ENCODE data around the gene SRGAP3. TPM values are rescaled to one million over a fixed set of nuclear protein-coding genes. Genes with fewer than 3 reads are reported as not detected.

Gene SRGAP3
- total and polyA plus RNA-seq, 2 donors (not counting 1 experiment from before 2014, with no cell fraction given): 1.4 to 1.5 TPM

- ATAC-seq (ENCODE audit: low read depth) (no peak), DNase-seq (no peak)
- Mint-ChIP-seq H3K4me1 (no peaks in the 10 kb centered on the region), H3K27ac (no peak overlapping the region), H3K27me3 (peaks cover 3% of the 10 kb centered on the region), H3K9me3 (ENCODE audit: insufficient read depth) (no peaks in the 10 kb centered on the region), H3K4me3 (no peak overlapping the region)
- Histone ChIP-seq H3K4me2 (replicated peaks; ENCODE audit: low read depth, low read length, poor library complexity, severe bottlenecking) (no peak overlapping the region), H2AFZ (ENCODE audit: insufficient read depth, low read depth, low read length, poor library complexity, severe bottlenecking) (no peak overlapping the region), H3K9ac (ENCODE audit: low read length) (no peak overlapping the region), H3K27me3 (replicated peaks in 1 of 4; ENCODE audit: control extremely low read depth in 1 of 4, control insufficient read depth in 3 of 4, insufficient read depth in 4 of 4, low read length in 3 of 4) (peaks cover 0 to 2% (median 0%) of the 10 kb centered on the region in 4 experiments), H3K4me1 (ENCODE audit: control insufficient read depth in 2 of 2, insufficient read depth in 2 of 2, low read length in 2 of 2) (no peaks in the 10 kb centered on the region), H3K27ac (ENCODE audit: low read length in 2 of 2) (no peak overlapping the region), H3K79me2 (ENCODE audit: control insufficient read depth, insufficient read depth, low read length) (no peaks in the 10 kb centered on the region), H3K9me3 (ENCODE audit: control extremely low read depth in 1 of 3, control insufficient read depth in 2 of 3, insufficient read depth in 1 of 3, low read length in 2 of 3) (no peaks in the 10 kb centered on the region), H3K4me3 (ENCODE audit: control extremely low read depth in 1 of 5, extremely low read depth in 1 of 5, insufficient read depth in 1 of 5, low read depth in 2 of 5, low read length in 4 of 5) (no peak overlapping the region), H3K36me3 (replicated peaks in 1 of 2; ENCODE audit: control extremely low read depth in 1 of 2, control insufficient read depth in 1 of 2, extremely low read depth in 1 of 2, insufficient read depth in 2 of 2, low read length in 1 of 2) (no peaks in the 10 kb centered on the region), H4K20me1 (ENCODE audit: control insufficient read depth, insufficient read depth, low read length, poor library complexity, severe bottlenecking) (no peaks in the 10 kb centered on the region)
- 86% methylated on average over 5 of the region's 5 CpGs for WGBS (ENCODE audit: insufficient coverage)
- intact Hi-C loops (cut with micrococcal nuclease): no loop called here
- POLR2A ChIA-PET: no interaction called here
- no peak for TF ChIP-seq EZH2 (IDR thresholded peaks at IDR 0.05; ENCODE audit: borderline replicate concordance, insufficient read depth, low read depth, low read length, poor library complexity, severe bottlenecking)
- no peak for TF ChIP-seq CTCF (IDR thresholded peaks at IDR 0.05)
- CTCF ChIA-PET: no interaction called here
Measured at GRCh38 chr3:9056581-9056980, 192.9 kb downstream of the SRGAP3 start.

GRCh38 chr3:9047452-9048346 is 201.7 kb downstream of the SRGAP3 start:
- ChIA-PET CTCF (no interaction called here), POLR2A (no interaction called here)
- Histone ChIP-seq H3K4me2 (replicated peaks; ENCODE audit: low read depth, low read length, poor library complexity, severe bottlenecking) (no peak overlapping the region), H3K9ac (ENCODE audit: low read length) (no peak overlapping the region), H3K27ac (ENCODE audit: low read length in 2 of 2) (no peak overlapping the region), H4K20me1 (ENCODE audit: control insufficient read depth, insufficient read depth, low read length, poor library complexity, severe bottlenecking) (no peaks in the 10 kb centered on the region), H3K9me3 (ENCODE audit: control extremely low read depth in 1 of 3, control insufficient read depth in 2 of 3, insufficient read depth in 1 of 3, low read length in 2 of 3) (no peaks in the 10 kb centered on the region), H2AFZ (ENCODE audit: insufficient read depth, low read depth, low read length, poor library complexity, severe bottlenecking) (no peak overlapping the region), H3K4me3 (ENCODE audit: control extremely low read depth in 1 of 5, extremely low read depth in 1 of 5, insufficient read depth in 1 of 5, low read depth in 2 of 5, low read length in 4 of 5) (no peak overlapping the region), H3K27me3 (replicated peaks in 1 of 4; ENCODE audit: control extremely low read depth in 1 of 4, control insufficient read depth in 3 of 4, insufficient read depth in 4 of 4, low read length in 3 of 4) (no peaks in the 10 kb centered on the region), H3K4me1 (ENCODE audit: control insufficient read depth in 2 of 2, insufficient read depth in 2 of 2, low read length in 2 of 2) (no peaks in the 10 kb centered on the region), H3K79me2 (ENCODE audit: control insufficient read depth, insufficient read depth, low read length) (no peaks in the 10 kb centered on the region), H3K36me3 (replicated peaks in 1 of 2; ENCODE audit: control extremely low read depth in 1 of 2, control insufficient read depth in 1 of 2, extremely low read depth in 1 of 2, insufficient read depth in 2 of 2, low read length in 1 of 2) (no peaks in the 10 kb centered on the region)
- intact Hi-C loops (cut with micrococcal nuclease): no loop called here
- 93% methylated on average over 14 of the region's 20 CpGs for WGBS (ENCODE audit: insufficient coverage)
- no peak overlapping the region for H3K27ac Mint-ChIP-seq
- ATAC-seq (ENCODE audit: low read depth) (no peak), DNase-seq (no peak)
- H3K27me3 Mint-ChIP-seq: peaks cover 4% of the 10 kb centered on the region
- H3K9me3 Mint-ChIP-seq (ENCODE audit: insufficient read depth): no peaks in the 10 kb centered on the region
- TF ChIP-seq CTCF (IDR thresholded peaks at IDR 0.05) (no peak), EZH2 (IDR thresholded peaks at IDR 0.05; ENCODE audit: borderline replicate concordance, insufficient read depth, low read depth, low read length, poor library complexity, severe bottlenecking) (no peak)
- H3K4me1 Mint-ChIP-seq: no peaks in the 10 kb centered on the region
- no peak overlapping the region for H3K4me3 Mint-ChIP-seq

Measured in B cell (primary cell).